ENCODE results near the gene DRICH1.
"Not testable (repeated sequence)": the region's sequence is repeated elsewhere in the genome, so short reads cannot be mapped to it uniquely, and the experiment has no call there.

The DRICH1 gene

GRCh38 chr22:23626286-23626975 lies 5.7 kb downstream of the DRICH1 start:
- no peak for DNase-seq
- H3K27ac ChIP-seq (ENCODE audit: low read depth, low read length), result no peak overlapping the region
- H3K18ac ChIP-seq (ENCODE audit: low read length), result no peak overlapping the region

GRCh38 chr22:23622634-23623033 lies 9.5 kb downstream of the DRICH1 start:
- Histone ChIP-seq H2BK15ac (replicated peaks; ENCODE audit: low read depth) (no peak overlapping the region), H3K27me3 (ENCODE audit: insufficient read depth, low read length, poor library complexity) (no peaks in the 10 kb centered on the region), H3K23ac (ENCODE audit: low read length) (no peak overlapping the region), H2BK5ac (ENCODE audit: low read length) (no peak overlapping the region), H3K18ac (ENCODE audit: low read length) (no peak overlapping the region), H3K9ac (ENCODE audit: low read length) (no peak overlapping the region), H3K36me3 (ENCODE audit: control insufficient read depth, insufficient read depth, low read length) (no peaks in the 10 kb centered on the region), H3K4me1 (ENCODE audit: control insufficient read depth, low read depth, low read length) (no peaks in the 10 kb centered on the region), H3K79me2 (ENCODE audit: control insufficient read depth, insufficient read depth, low read length) (no peaks in the 10 kb centered on the region), H3K56ac (ENCODE audit: low read length) (no peak overlapping the region), H4K8ac (ENCODE audit: low read depth, low read length) (no peak overlapping the region), H4K5ac (ENCODE audit: low read length) (no peak overlapping the region), H3K4me2 (ENCODE audit: low read length) (no peak overlapping the region), H2BK120ac (ENCODE audit: low read depth, low read length) (no peak overlapping the region), H3K4ac (ENCODE audit: low read depth, low read length) (no peak overlapping the region), H3K4me3 (ENCODE audit: low read length) (no peak overlapping the region), H3K27ac (ENCODE audit: low read depth, low read length) (no peak overlapping the region), H3K79me1 (ENCODE audit: low read length) (no peaks in the 10 kb centered on the region), H2AK5ac (ENCODE audit: low read length) (no peak overlapping the region)
- DNase-seq, result peak; percentile 11
- no CpG with 5 or more reads among the region's 2 CpGs for WGBS (ENCODE audit: extremely low coverage, insufficient coverage, low lambda C conversion rate)

More at GRCh38 chr22:23626286-23626975, 5.7 kb downstream of the DRICH1 start:
- Histone ChIP-seq H3K79me2 (ENCODE audit: control insufficient read depth, insufficient read depth, low read length) (no peaks in the 10 kb centered on the region), H3K4me1 (ENCODE audit: control insufficient read depth, low read depth, low read length) (no peaks in the 10 kb centered on the region), H3K4me2 (ENCODE audit: low read length) (no peak overlapping the region), H3K4ac (ENCODE audit: low read depth, low read length) (no peak overlapping the region), H3K9ac (ENCODE audit: low read length) (no peak overlapping the region), H2BK5ac (ENCODE audit: low read length) (no peak overlapping the region), H3K79me1 (ENCODE audit: low read length) (no peaks in the 10 kb centered on the region), H3K4me3 (ENCODE audit: low read length) (no peak overlapping the region), H4K8ac (ENCODE audit: low read depth, low read length) (no peak overlapping the region), H2BK15ac (replicated peaks; ENCODE audit: low read depth) (no peak overlapping the region), H4K5ac (ENCODE audit: low read length) (no peak overlapping the region), H2AK5ac (ENCODE audit: low read length) (no peak overlapping the region), H3K23ac (ENCODE audit: low read length) (no peak overlapping the region), H3K56ac (ENCODE audit: low read length) (no peak overlapping the region), H3K27me3 (ENCODE audit: insufficient read depth, low read length, poor library complexity) (no peaks in the 10 kb centered on the region), H2BK120ac (ENCODE audit: low read depth, low read length) (no peak overlapping the region), H3K36me3 (ENCODE audit: control insufficient read depth, insufficient read depth, low read length) (no peaks in the 10 kb centered on the region)
- WGBS (ENCODE audit: extremely low coverage, insufficient coverage, low lambda C conversion rate), result no CpG with 5 or more reads among the region's 2 CpGs

GRCh38 chr22:23621916-23622315 lies 10.2 kb downstream of the DRICH1 start:
- H3K4me2 ChIP-seq (ENCODE audit: low read length); H3K18ac ChIP-seq (ENCODE audit: low read length); H3K79me2 ChIP-seq (ENCODE audit: control insufficient read depth, insufficient read depth, low read length); H2BK5ac ChIP-seq (ENCODE audit: low read length); H3K27ac ChIP-seq (ENCODE audit: low read depth, low read length); H3K4me3 ChIP-seq (ENCODE audit: low read length); DNase-seq; H3K4ac ChIP-seq (ENCODE audit: low read depth, low read length); H3K23ac ChIP-seq (ENCODE audit: low read length); H3K36me3 ChIP-seq (ENCODE audit: control insufficient read depth, insufficient read depth, low read length); H3K27me3 ChIP-seq (ENCODE audit: insufficient read depth, low read length, poor library complexity); H3K4me1 ChIP-seq (ENCODE audit: control insufficient read depth, low read depth, low read length); H3K56ac ChIP-seq (ENCODE audit: low read length); H3K79me1 ChIP-seq (ENCODE audit: low read length); H2BK120ac ChIP-seq (ENCODE audit: low read depth, low read length); H4K5ac ChIP-seq (ENCODE audit: low read length); H2AK5ac ChIP-seq (ENCODE audit: low read length); H2BK15ac ChIP-seq (replicated peaks; ENCODE audit: low read depth); H3K9ac ChIP-seq (ENCODE audit: low read length); H4K8ac ChIP-seq (ENCODE audit: low read depth, low read length): not testable (repeated sequence)
- no CpG with 5 or more reads among the region's 2 CpGs for WGBS (ENCODE audit: extremely low coverage, insufficient coverage, low lambda C conversion rate)

- H2AK5ac ChIP-seq (ENCODE audit: low read length), result no peak overlapping the region
- H3K79me1 ChIP-seq (ENCODE audit: low read length), result no peaks in the 10 kb centered on the region
- no peak overlapping the region for H2BK5ac ChIP-seq (ENCODE audit: low read length)
- H3K4me1 ChIP-seq (ENCODE audit: control insufficient read depth, low read depth, low read length), result no peaks in the 10 kb centered on the region
- H4K5ac ChIP-seq (ENCODE audit: low read length), result no peak overlapping the region
- H3K27ac ChIP-seq (ENCODE audit: low read depth, low read length), result no peak overlapping the region
- H3K18ac ChIP-seq (ENCODE audit: low read length), result no peak overlapping the region
- WGBS (ENCODE audit: extremely low coverage, insufficient coverage, low lambda C conversion rate), result no CpG with 5 or more reads among the region's 9 CpGs
- H3K4me3 ChIP-seq (ENCODE audit: low read length), result no peak overlapping the region
- H3K36me3 ChIP-seq (ENCODE audit: control insufficient read depth, insufficient read depth, low read length), result no peaks in the 10 kb centered on the region
- H2BK15ac ChIP-seq (replicated peaks; ENCODE audit: low read depth), result no peak overlapping the region
- H3K56ac ChIP-seq (ENCODE audit: low read length), result no peak overlapping the region
- H3K4ac ChIP-seq (ENCODE audit: low read depth, low read length), result no peak overlapping the region
- H3K4me2 ChIP-seq (ENCODE audit: low read length), result no peak overlapping the region
- no peak overlapping the region for H3K9ac ChIP-seq (ENCODE audit: low read length)
- no peak overlapping the region for H2BK120ac ChIP-seq (ENCODE audit: low read depth, low read length)
- DNase-seq, result no peak
- H3K79me2 ChIP-seq (ENCODE audit: control insufficient read depth, insufficient read depth, low read length), result no peaks in the 10 kb centered on the region
- no peaks in the 10 kb centered on the region for H3K27me3 ChIP-seq (ENCODE audit: insufficient read depth, low read length, poor library complexity)
- no peak overlapping the region for H3K23ac ChIP-seq (ENCODE audit: low read length)
- H4K8ac ChIP-seq (ENCODE audit: low read depth, low read length), result no peak overlapping the region
Observed at GRCh38 chr22:23621082-23621780, 10.9 kb downstream of the DRICH1 start.

GRCh38 chr22:23613193-23613972 lies 18.7 kb downstream of the DRICH1 start:
- H4K5ac ChIP-seq (ENCODE audit: low read length), result no peak overlapping the region
- no peak overlapping the region for H3K4me3 ChIP-seq (ENCODE audit: low read length)
- no peak overlapping the region for H2BK120ac ChIP-seq (ENCODE audit: low read depth, low read length)
- no peaks in the 10 kb centered on the region for H3K79me2 ChIP-seq (ENCODE audit: control insufficient read depth, insufficient read depth, low read length)
- no peaks in the 10 kb centered on the region for H3K4me1 ChIP-seq (ENCODE audit: control insufficient read depth, low read depth, low read length)
- no peak for DNase-seq
- no peaks in the 10 kb centered on the region for H3K27me3 ChIP-seq (ENCODE audit: insufficient read depth, low read length, poor library complexity)
- no peak overlapping the region for H2BK5ac ChIP-seq (ENCODE audit: low read length)
- H3K23ac ChIP-seq (ENCODE audit: low read length), result no peak overlapping the region
- H3K18ac ChIP-seq (ENCODE audit: low read length), result no peak overlapping the region
- H3K4ac ChIP-seq (ENCODE audit: low read depth, low read length), result no peak overlapping the region
- no peaks in the 10 kb centered on the region for H3K79me1 ChIP-seq (ENCODE audit: low read length)
- H3K9ac ChIP-seq (ENCODE audit: low read length), result no peak overlapping the region
- H3K4me2 ChIP-seq (ENCODE audit: low read length), result no peak overlapping the region
- H3K56ac ChIP-seq (ENCODE audit: low read length), result no peak overlapping the region
- H3K36me3 ChIP-seq (ENCODE audit: control insufficient read depth, insufficient read depth, low read length), result no peaks in the 10 kb centered on the region
- no peak overlapping the region for H3K27ac ChIP-seq (ENCODE audit: low read depth, low read length)
- no CpG with 5 or more reads among the region's 7 CpGs for WGBS (ENCODE audit: extremely low coverage, insufficient coverage, low lambda C conversion rate)
- H4K8ac ChIP-seq (ENCODE audit: low read depth, low read length), result no peak overlapping the region
- H2BK15ac ChIP-seq (replicated peaks; ENCODE audit: low read depth), result no peak overlapping the region
- no peak overlapping the region for H2AK5ac ChIP-seq (ENCODE audit: low read length)
